Embryonic facial prominence (tissue), 1 donor: ENCODE results near the gene PEDS1.
"Not testable (repeated sequence)": the region's sequence is repeated elsewhere in the genome, so short reads cannot be mapped to it uniquely, and the experiment has no call there.

ENCODE experiments used
- DNase-seq: peaks from one replicate; pipeline ENCODE4 v3.0.0-alpha.2; 2016; ENCODE audit errors: extremely low spot score

Gene PEDS1

DNA sequence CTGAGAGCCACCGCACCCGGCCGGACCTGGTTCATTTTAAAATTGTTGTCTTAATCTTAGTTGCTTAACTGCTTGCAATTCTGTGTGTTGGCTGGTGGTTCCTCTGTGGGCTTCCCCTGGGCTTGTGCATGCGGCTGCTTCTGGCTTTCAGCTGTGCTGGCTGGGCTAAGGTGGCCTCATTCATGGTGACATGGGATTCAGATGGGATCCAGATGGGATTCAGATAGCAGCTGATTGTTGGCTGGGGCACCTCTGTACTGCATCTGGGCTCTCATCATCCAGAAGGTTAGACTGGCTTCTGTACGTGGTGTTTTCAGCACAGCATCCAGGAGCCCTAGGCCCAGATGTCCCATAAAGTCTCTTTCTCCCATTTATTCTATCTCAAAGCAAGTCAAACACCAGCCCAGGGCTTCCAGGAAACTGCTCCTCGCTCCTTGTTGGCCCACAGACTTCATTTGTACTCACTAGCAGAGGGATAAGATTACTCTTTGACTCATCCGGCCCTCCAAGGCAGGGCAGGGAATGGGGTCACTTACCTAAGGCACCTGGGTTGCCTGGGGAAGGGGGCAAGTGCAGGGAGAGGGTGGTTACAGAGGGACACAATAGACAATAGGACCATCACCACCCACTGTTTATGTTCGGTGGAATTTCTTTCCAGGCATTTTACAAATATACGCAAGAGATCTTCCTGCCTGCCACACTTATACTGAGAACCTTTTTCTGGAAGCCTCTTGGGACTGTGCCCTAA, 10.2 kb upstream of the PEDS1 start:
- no peak for DNase-seq

- DNase-seq: not testable (repeated sequence)
These were observed 8.0 kb upstream of the PEDS1 start for GRCh38 chr20:50161494-50161893.

DNA sequence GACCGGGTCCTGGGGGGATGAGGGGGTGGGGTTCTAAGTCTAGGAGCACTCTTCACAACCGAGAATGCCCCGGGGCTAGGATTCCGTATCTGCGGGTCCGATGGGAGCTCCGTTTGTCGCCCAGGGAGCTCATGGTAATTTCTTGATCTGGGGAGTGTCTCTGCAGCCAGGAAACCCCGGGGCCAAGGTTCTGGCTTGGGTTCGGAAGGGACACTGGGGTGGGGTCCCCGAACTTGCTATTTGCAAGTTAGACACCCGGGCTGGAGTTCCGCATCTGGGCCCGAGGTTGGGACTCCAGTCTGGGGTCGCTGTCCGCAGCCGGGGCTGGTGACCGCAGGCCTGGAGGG, 397 bp downstream of the PEDS1 start:
- DNase-seq: no peak

DNA sequence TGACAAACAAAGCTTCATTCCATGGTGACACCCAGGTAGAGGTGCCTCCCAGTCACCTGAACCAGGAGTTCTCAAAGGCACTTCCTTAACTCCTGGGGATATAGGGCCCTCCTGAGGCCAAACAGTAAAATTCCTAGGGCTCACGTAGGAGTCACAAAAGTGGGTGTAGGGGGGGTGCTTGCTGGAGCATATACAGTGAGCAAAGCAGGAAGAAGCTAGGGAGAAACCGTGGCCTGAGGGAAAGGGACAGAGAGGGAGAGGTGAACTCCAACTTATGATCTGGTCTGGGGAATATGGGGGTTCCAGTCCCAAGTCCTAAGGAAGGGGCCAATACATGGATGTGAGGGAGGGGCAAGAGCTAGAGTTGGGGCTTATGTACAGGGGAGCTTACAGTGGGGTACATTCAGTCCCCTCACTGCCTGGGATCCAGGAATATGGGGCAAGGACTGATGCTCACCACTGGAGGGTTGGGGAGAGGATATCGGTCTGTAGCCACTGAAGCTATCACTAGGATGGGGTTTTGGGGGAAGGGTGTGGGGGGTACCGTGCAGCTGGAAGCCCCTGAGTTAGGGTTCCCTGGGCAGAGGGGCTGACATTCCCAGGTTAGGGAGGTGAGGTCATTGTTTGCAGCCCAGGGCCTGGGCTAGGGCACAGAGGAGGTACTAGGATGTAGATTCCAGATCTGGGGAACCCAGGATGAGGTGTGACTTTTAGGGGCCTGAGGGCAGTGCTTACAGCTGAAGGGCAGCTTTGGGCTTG, 950 bp downstream of the PEDS1 start:
- DNase-seq: no peak

DNA sequence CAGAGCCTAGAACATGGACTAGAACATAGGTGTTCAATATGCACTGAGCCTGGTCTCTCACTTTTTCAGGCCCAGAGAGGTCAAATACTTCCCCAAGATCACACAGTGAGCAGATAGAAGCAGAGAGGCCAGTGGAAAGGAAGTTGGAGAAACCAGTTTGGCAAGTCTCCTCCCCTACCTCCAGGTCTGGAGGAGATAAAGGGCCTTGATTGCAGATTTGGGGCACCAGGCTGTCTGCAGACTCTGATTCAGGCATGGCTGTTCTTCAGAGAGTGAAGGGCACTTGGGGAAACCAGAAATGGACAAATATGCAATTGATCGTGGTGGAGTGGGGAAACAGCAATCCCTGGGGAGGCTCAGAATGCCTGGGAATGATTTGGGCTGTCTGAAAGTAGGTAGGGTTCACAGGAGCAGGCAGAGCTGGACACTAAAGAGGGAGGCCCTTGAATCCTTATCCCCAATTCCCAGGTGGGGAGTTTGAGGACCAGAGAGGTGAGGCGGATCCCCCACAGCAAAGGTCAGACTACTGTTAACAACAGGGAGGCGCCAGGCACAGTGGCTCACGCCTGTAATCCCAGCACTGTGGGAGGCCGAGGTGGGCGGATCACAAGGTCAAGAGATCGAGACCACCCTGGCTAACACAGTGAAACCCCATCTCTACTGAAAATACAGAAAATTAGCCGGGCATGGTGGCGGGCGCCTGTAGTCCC, 2.3 kb downstream of the PEDS1 start:
- DNase-seq: no peak

GRCh38 chr20:50149481-50150254, 3.9 kb downstream of the PEDS1 start:
- DNase-seq: no peak

- no peak for DNase-seq
These were observed 6.5 kb downstream of the PEDS1 start for GRCh38 chr20:50146732-50147662.

DNA sequence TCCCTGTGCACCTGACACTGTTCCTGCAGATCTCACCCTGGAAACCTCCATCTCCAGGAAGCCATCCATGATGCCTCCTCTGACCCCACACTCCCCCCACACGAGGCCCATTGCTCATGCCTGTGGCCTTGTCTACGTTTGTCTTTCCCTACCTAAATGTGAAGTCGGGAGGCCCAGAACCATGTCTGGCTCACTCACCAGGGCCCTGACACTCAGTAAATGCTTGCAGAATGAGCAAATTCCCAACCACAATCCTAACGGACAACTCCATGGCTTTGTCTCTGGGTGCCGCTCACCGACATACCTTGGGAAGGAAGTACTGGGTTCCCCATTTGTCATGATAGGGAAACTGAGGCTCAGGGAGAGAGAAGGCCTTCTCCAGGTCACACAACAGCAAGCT, 7.3 kb downstream of the PEDS1 start:
- DNase-seq: no peak

DNA sequence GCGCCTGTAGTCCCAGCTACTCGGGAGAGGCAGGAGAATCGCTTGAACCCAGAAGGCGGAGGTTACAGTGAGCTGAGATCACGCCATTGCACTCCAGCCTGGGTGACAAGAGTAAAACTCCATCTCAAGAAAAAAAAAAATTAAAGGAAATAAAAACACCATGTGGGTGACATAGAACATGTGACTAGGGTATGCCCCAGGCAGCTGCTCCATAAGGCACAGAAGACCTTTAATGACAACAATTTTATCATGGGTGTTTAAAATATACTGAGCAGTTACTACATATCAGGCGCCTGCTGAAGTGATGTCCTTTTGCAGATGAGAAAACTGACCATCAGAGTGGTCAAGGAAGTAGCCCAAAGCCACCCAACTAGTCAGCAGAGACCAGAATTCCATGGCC, 8.0 kb downstream of the PEDS1 start:
- DNase-seq: no peak

DNA sequence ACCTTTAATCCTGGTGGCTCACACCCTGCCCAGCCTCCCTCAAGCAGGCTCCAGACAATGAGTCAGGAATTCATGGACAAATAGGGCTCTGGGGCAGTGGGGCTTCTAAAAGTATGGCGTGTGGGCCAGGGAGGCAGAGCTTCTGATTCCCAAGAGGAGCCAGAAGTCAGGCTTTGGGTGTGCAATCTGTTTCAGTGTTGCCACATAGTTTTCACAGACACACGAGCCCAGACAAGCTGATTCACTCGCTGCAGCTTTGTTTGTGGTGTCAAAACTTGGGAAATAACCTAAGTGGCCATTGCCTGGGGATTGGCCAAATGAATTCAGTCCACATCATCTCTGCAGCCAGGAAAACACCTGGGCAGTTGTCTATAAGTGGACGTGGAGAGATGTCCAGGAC, 9.2 kb downstream of the PEDS1 start:
- DNase-seq: no peak

- no peak for DNase-seq
These were observed 10.7 kb downstream of the PEDS1 start for GRCh38 chr20:50142812-50143211.

- DNase-seq: no peak
These were observed 11.5 kb downstream of the PEDS1 start for GRCh38 chr20:50141811-50142561.

DNA sequence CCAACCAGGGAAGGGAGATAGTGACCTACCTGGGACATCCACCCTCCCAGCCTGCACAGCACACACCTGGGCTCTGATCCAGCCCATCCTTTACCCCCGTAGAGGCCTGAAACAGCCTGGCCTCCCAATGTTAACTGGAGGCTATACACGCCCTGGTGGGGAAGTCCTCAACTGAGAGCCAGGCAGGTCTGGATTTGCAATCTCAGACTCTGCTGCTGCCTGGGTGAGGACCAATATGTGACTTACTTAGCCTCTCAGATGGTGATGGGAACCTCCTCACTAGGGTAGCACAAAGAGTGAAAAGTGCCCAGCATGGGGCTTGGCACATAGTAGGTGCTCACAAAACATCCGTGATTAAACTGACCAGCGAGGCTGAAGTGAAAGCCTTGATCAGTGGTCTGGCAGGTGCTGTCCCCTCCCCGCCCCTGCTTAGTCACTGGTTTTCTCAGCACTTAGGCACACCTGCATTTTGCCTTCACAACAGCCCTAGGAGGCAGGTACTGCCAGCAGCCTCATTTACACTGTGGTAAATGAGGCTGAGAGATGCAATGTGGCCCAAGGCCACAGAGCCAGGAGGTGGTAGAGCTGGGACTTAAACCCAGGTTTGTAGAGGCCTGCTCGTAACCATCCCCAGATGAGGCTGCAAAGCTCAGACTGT, 12.4 kb downstream of the PEDS1 start:
- DNase-seq: no peak

DNA sequence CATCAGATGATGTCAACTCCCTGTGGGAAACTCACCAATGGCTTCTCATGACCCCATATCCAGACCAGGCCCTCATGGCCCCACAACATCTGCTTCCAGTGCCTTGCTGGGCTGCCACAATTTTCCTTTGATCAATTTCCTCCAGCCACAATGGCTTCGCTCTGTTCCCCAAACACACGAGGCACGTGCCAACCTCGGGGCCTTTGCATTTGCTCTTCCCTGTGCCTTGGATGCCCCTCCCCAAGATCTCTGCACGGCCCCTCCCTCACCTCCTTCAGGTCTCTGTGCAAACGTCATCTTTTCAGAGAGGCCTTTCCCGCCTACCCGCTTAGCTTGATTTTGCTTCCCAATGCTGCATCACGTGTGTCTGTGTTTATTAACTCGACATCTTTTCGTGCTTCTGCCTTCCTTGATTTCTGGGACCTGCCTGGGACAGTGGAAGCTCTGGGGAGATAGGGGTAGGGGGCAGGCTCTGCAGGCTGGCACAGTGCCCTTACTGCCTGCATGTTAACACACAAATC, 13.1 kb downstream of the PEDS1 start:
- no peak for DNase-seq

GRCh38 chr20:50138479-50139393, 14.8 kb downstream of the PEDS1 start:
- no peak for DNase-seq

- no peak for DNase-seq
These were observed 15.4 kb downstream of the PEDS1 start for GRCh38 chr20:50138120-50138478.

DNA sequence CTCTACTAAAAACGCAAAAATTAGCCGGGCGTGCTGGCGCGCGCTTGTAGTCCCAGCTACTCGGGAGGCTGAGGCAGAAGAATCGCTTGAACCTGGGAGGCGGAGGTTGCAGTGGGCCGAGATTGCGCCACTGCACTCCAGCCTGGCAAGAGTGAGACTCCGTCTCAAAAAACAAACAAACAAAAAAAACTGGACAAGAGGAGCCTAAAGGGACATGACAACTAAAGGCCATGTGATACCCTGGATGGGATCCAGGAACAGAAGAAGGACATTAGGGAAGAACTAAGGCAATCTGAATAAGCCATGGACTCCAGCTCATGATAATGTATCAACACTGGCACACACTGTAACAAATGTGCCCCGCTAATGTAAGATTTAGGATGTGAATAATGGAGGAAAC, 15.8 kb downstream of the PEDS1 start:
- not testable (repeated sequence) for DNase-seq

DNA sequence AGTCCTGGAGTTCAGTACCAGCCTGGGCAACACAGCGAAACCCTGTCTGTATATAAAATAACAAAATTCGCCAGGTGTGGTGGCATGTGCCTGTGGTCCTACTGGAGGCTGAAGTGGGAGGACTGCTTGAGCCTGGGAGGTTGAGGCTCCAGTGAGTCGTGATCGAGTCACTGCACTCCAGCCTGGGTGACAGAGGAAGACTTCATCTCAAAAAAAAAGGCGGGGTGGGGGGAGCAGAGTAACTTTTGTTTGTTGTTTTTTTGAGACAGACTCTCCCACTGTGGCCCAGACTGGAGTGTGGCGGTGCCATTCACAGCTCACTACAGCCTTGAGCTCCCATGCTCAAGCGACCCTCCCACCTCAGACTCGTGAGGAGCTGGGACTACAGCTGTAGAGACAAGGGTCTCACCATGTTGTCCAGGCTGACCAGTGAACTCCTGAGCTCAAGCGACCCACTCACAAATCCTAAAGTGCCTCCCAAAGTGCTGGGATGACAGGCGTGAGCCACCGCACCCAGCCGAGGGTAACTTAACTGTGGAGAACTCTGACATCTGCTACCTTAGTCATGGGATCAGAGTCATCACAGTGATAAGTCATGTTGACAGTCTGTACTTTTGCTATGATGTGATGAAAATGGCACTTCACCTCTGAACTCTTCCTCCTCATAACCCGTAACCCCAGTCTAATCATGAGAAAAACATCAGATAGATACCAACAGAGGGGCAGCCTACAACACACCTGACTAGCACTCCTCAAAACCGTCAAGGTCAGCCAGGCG, 16.5 kb downstream of the PEDS1 start:
- DNase-seq: no peak
